ENCODE measurements around the gene ST7. TPM values are rescaled to one million over a fixed set of nuclear protein-coding genes. Genes with fewer than 3 reads are reported as not detected.

ST7 gene
- total RNA-seq, 2 experiments from 2014 or later = 9.6 to 10.7 TPM

- Histone ChIP-seq H3K9me2 (ENCODE audit: insufficient read depth, low read length) (no peaks in the 10 kb centered on the region), H2AFZ (ENCODE audit: low read length) (no peak overlapping the region), H3K4me3 (ENCODE audit: low read depth, low read length, poor library complexity, severe bottlenecking) (no peak overlapping the region), H4K20me1 (ENCODE audit: insufficient read depth, low read length) (no peaks in the 10 kb centered on the region), H3K4me2 (ENCODE audit: low read length) (no peak overlapping the region), H3K27ac (ENCODE audit: low read depth, low read length, poor library complexity, severe bottlenecking) (no peak overlapping the region), H3K36me3 (ENCODE audit: insufficient read depth, low read length) (peaks cover 47% of the 10 kb centered on the region), H3K9me3 (ENCODE audit: low read length) (no peaks in the 10 kb centered on the region), H3K4me1 (ENCODE audit: insufficient read depth, low read length, poor library complexity, severe bottlenecking) (no peaks in the 10 kb centered on the region), H3K79me2 (ENCODE audit: insufficient read depth, low read depth, low read length) (no peaks in the 10 kb centered on the region)
- TF ChIP-seq CTCF (conservative IDR thresholded peaks at IDR 0.05; ENCODE audit: low read length) = no peak
- TF ChIP-seq EZH2phosphoT487 (IDR thresholded peaks at IDR 0.05; ENCODE audit: borderline replicate concordance, low read depth, low read length) = no peak
- intact Hi-C loops (cut with micrococcal nuclease; ENCODE audit: unreplicated experiment) = no loop called here
- CTCF ChIA-PET (ENCODE audit: unreplicated experiment) = no interaction called here
- POLR2A ChIA-PET = interaction anchor here (0.7 kb wide), 1 partner anchor 20 kb away, joined by 3 read pairs; no protein-coding TSS in a partner anchor
- BruUV-seq (replicated peaks) = no TSS peak
- no peak for DNase-seq (ENCODE audit: low spot score)
Observed at GRCh38 chr7:116918704-116919103, 34.6 kb upstream of the ST7 start.

- no peak overlapping the region for H3K4me2 ChIP-seq (ENCODE audit: low read length)
- no peaks in the 10 kb centered on the region for H3K79me2 ChIP-seq (ENCODE audit: insufficient read depth, low read depth, low read length)
- H4K20me1 ChIP-seq (ENCODE audit: insufficient read depth, low read length) = no peaks in the 10 kb centered on the region
- no peak overlapping the region for H3K4me3 ChIP-seq (ENCODE audit: low read depth, low read length, poor library complexity, severe bottlenecking)
- intact Hi-C loops (cut with micrococcal nuclease; ENCODE audit: unreplicated experiment) = no loop called here
- no peak overlapping the region for H2AFZ ChIP-seq (ENCODE audit: low read length)
- ChIA-PET POLR2A (interaction anchor here (0.8 to 1.1 kb wide), 2 partner anchors 13 to 16 kb away, joined by 3 read pairs; no protein-coding TSS in a partner anchor), CTCF (ENCODE audit: unreplicated experiment) (interaction anchor here (1.1 kb wide), 1 partner anchor 10 kb away, joined by 3 read pairs; no protein-coding TSS in a partner anchor)
- no peaks in the 10 kb centered on the region for H3K9me3 ChIP-seq (ENCODE audit: low read length)
- H3K36me3 ChIP-seq (ENCODE audit: insufficient read depth, low read length) = peaks cover 37% of the 10 kb centered on the region
- BruUV-seq (replicated peaks) = no TSS peak
- H3K27ac ChIP-seq (ENCODE audit: low read depth, low read length, poor library complexity, severe bottlenecking) = no peak overlapping the region
- no peaks in the 10 kb centered on the region for H3K9me2 ChIP-seq (ENCODE audit: insufficient read depth, low read length)
- no peak for DNase-seq (ENCODE audit: low spot score)
- TF ChIP-seq EZH2phosphoT487 (IDR thresholded peaks at IDR 0.05; ENCODE audit: borderline replicate concordance, low read depth, low read length) = no peak
- no peak for TF ChIP-seq CTCF (conservative IDR thresholded peaks at IDR 0.05; ENCODE audit: low read length)
- no peaks in the 10 kb centered on the region for H3K4me1 ChIP-seq (ENCODE audit: insufficient read depth, low read length, poor library complexity, severe bottlenecking)
Observed at GRCh38 chr7:116920359-116920758, 32.9 kb upstream of the ST7 start.

GRCh38 chr7:116922545-116922944 lies 30.8 kb upstream of the ST7 start:
- POLR2A ChIA-PET = interaction anchor here (0.6 kb wide), 1 partner anchor 27 kb away, joined by 3 read pairs; no protein-coding TSS in a partner anchor
- Histone ChIP-seq H2AFZ (ENCODE audit: low read length) (no peak overlapping the region), H3K4me1 (ENCODE audit: insufficient read depth, low read length, poor library complexity, severe bottlenecking) (no peaks in the 10 kb centered on the region), H3K36me3 (ENCODE audit: insufficient read depth, low read length) (peaks cover 19% of the 10 kb centered on the region), H4K20me1 (ENCODE audit: insufficient read depth, low read length) (no peaks in the 10 kb centered on the region), H3K4me3 (ENCODE audit: low read depth, low read length, poor library complexity, severe bottlenecking) (no peak overlapping the region), H3K79me2 (ENCODE audit: insufficient read depth, low read depth, low read length) (no peaks in the 10 kb centered on the region), H3K9me3 (ENCODE audit: low read length) (no peaks in the 10 kb centered on the region), H3K4me2 (ENCODE audit: low read length) (no peak overlapping the region), H3K27ac (ENCODE audit: low read depth, low read length, poor library complexity, severe bottlenecking) (no peak overlapping the region), H3K9me2 (ENCODE audit: insufficient read depth, low read length) (no peaks in the 10 kb centered on the region)
- CTCF ChIA-PET (ENCODE audit: unreplicated experiment) = no interaction called here
- TF ChIP-seq EZH2phosphoT487 (IDR thresholded peaks at IDR 0.05; ENCODE audit: borderline replicate concordance, low read depth, low read length) (no peak), CTCF (conservative IDR thresholded peaks at IDR 0.05; ENCODE audit: low read length) (no peak)
- intact Hi-C loops (cut with micrococcal nuclease; ENCODE audit: unreplicated experiment) = no loop called here
- DNase-seq (ENCODE audit: low spot score) = no peak
- no TSS peak for BruUV-seq (replicated peaks)

All from OCI-LY7 (cell line).